ENCODE results near the gene PILRA.
"Not testable (repeated sequence)": the region's sequence is repeated elsewhere in the genome, so short reads cannot be mapped to it uniquely, and the experiment has no call there.

The PILRA gene

GRCh38 chr7:100373261-100373831 lies at the start of gene PILRA:
TSS of gene PILRA (plus strand) at chr7:100373487. CDS start at chr7:100373657, 170 bp downstream.
- no peak for DNase-seq

- DNase-seq: not testable (repeated sequence)
These were observed 49.1 kb upstream of the PILRA start for GRCh38 chr7:100324194-100324593.

- DNase-seq: not testable (repeated sequence)
These were observed 47.6 kb upstream of the PILRA start for GRCh38 chr7:100325671-100326070.

GRCh38 chr7:100326914-100327313 lies 46.4 kb upstream of the PILRA start:
- not testable (repeated sequence) for DNase-seq

- peak; percentile 93 for DNase-seq
These were observed 37.5 kb upstream of the PILRA start for GRCh38 chr7:100335566-100336466.

GRCh38 chr7:100338083-100338696 lies 35.1 kb upstream of the PILRA start:
- not testable (repeated sequence) for DNase-seq

- DNase-seq: not testable (repeated sequence)
These were observed 32.0 kb upstream of the PILRA start for GRCh38 chr7:100341286-100341685.

- no peak for DNase-seq
These were observed 30.5 kb upstream of the PILRA start for GRCh38 chr7:100342765-100343164.

- DNase-seq: not testable (repeated sequence)
These were observed 29.1 kb upstream of the PILRA start for GRCh38 chr7:100344124-100344559.

GRCh38 chr7:100344560-100345287 lies 28.6 kb upstream of the PILRA start:
- not testable (repeated sequence) for DNase-seq

- DNase-seq: not testable (repeated sequence)
These were observed 28.0 kb upstream of the PILRA start for GRCh38 chr7:100345288-100345672.

GRCh38 chr7:100346921-100347320 lies 26.4 kb upstream of the PILRA start:
- no peak for DNase-seq

GRCh38 chr7:100348805-100349204 lies 24.5 kb upstream of the PILRA start:
- no peak for DNase-seq

GRCh38 chr7:100349757-100350156 lies 23.5 kb upstream of the PILRA start:
- no peak for DNase-seq

GRCh38 chr7:100351657-100352058 lies 21.6 kb upstream of the PILRA start:
- DNase-seq: no peak

- DNase-seq: not testable (repeated sequence)
These were observed 21.0 kb upstream of the PILRA start for GRCh38 chr7:100352230-100352781.

- no peak for DNase-seq
These were observed 20.2 kb upstream of the PILRA start for GRCh38 chr7:100352984-100353684.

GRCh38 chr7:100353685-100354330 lies 19.5 kb upstream of the PILRA start:
- no peak for DNase-seq

- no peak for DNase-seq
These were observed 16.7 kb upstream of the PILRA start for GRCh38 chr7:100356416-100357068.

GRCh38 chr7:100357131-100357561 lies 16.1 kb upstream of the PILRA start:
- no peak for DNase-seq
